ENCODE data around the gene CORO2A.

CORO2A gene

DNA sequence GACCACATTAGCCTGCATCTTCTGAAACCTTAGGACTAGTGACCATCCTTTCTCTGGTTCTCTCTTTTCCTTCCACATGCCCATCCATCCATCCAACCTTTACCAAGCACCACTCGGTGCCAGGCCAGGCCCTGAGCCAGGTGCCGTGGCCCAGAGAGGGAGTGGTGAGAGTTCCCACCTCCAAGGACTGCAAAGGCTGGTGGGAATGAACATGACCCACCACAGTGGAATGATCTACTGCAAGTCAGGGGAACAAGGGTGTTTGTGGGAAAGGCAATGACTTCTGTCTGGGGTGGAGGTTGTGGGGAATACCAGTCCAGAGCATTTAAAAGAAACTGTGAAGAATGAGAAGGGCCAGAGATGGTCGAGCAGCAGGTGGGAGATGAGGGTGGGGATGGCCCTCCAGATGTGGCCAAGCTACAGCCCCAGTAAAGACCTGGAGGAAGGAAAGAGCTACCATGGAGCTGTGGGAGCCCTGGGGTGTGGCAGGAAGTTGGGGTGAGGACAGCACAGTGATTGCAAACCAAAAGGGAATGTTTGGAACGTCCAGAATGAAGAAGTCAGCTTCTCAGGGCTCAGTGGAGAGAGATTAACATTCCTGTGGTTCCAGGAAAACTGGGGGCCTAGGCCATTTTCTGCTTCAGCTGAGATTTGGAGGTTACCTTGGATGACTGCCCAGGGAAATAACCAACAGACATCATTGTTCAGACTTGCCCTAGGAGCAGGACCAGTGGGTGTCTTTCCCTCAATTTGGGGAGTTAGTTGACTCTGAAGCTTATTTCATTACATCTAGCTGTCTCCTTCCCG is 30.7 kb upstream of the CORO2A start:
- CTCF ChIA-PET: interaction anchor here (0.6 to 1.8 kb wide), 10 partner anchors 10 to 301 kb away, joined by 3 to 6 read pairs (median 3); partner anchors contain the start of genes TBC1D2 and TRMO
- Histone ChIP-seq H3K27ac (ENCODE audit: extremely low read depth, low read depth, low read length) (no peak overlapping the region), H3K4me3 (ENCODE audit: low read depth, low read length) (no peak overlapping the region), H3K4me1 (ENCODE audit: control insufficient read depth, insufficient read depth, low read length) (no peaks in the 10 kb centered on the region), H3K9me3 (ENCODE audit: control insufficient read depth, insufficient read depth, low read depth, low read length) (no peaks in the 10 kb centered on the region), H3K36me3 (ENCODE audit: control insufficient read depth in 2 of 2, insufficient read depth in 1 of 2, low read length in 2 of 2) (no peaks in the 10 kb centered on the region)
- POLR2A ChIA-PET: interaction anchor here (1.1 to 1.2 kb wide), 2 partner anchors 33 to 167 kb away, joined by 6 to 10 read pairs; partner anchors contain the start of genes NANS and TBC1D2
- TF ChIP-seq, protein P1, sequence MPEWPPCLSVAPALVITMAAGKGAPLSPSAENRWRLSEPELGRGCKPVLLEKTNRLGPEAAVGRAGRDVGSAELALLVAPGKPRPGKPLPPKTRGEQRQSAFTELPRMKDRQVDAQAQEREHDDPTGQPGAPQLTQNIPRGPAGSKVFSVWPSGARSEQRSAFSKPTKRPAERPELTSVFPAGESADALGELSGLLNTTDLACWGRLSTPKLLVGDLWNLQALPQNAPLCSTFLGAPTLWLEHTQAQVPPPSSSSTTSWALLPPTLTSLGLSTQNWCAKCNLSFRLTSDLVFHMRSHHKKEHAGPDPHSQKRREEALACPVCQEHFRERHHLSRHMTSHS (tag by site-specific recombination; IDR thresholded peaks at IDR 0.05): no peak
- TF ChIP-seq OSR2 (tag by site-specific recombination; IDR thresholded peaks at IDR 0.05) (no peak), ZBTB26 (tag by site-specific recombination; optimal IDR thresholded peaks at IDR 0.05) (no peak), ZNF501 (tag by site-specific recombination; IDR thresholded peaks at IDR 0.05) (no peak), ZNF248 (tag by site-specific recombination; IDR thresholded peaks at IDR 0.05) (no peak), ZNF518A (tag by site-specific recombination; conservative IDR thresholded peaks at IDR 0.05; ENCODE audit: low read depth) (no peak), ZNF184 (tag by site-specific recombination; IDR thresholded peaks at IDR 0.05) (no peak), FEZF1 (tag by site-specific recombination; IDR thresholded peaks at IDR 0.05) (peak; percentile 56), ZNF398 (tag by site-specific recombination; IDR thresholded peaks at IDR 0.05) (no peak), ZNF629 (tag by site-specific recombination; IDR thresholded peaks at IDR 0.05) (no peak), GFI1B (tag by site-specific recombination; IDR thresholded peaks at IDR 0.05) (peak; percentile 68; the same call in 1 of the 2 replicates), MEIS1 (CRISPR knock-in tag; IDR thresholded peaks at IDR 0.05; ENCODE audit: borderline replicate concordance) (no peak), ZBTB11 (tag by site-specific recombination; conservative IDR thresholded peaks at IDR 0.05; ENCODE audit: low read depth) (no peak), PBX3 (CRISPR knock-in tag; IDR thresholded peaks at IDR 0.05) (no peak), RBAK (tag by site-specific recombination; IDR thresholded peaks at IDR 0.05) (no peak)
- TF ChIP-seq, protein P2, sequence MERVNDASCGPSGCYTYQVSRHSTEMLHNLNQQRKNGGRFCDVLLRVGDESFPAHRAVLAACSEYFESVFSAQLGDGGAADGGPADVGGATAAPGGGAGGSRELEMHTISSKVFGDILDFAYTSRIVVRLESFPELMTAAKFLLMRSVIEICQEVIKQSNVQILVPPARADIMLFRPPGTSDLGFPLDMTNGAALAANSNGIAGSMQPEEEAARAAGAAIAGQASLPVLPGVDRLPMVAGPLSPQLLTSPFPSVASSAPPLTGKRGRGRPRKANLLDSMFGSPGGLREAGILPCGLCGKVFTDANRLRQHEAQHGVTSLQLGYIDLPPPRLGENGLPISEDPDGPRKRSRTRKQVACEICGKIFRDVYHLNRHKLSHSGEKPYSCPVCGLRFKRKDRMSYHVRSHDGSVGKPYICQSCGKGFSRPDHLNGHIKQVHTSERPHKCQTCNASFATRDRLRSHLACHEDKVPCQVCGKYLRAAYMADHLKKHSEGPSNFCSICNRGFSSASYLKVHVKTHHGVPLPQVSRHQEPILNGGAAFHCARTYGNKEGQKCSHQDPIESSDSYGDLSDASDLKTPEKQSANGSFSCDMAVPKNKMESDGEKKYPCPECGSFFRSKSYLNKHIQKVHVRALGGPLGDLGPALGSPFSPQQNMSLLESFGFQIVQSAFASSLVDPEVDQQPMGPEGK (tag by site-specific recombination; IDR thresholded peaks at IDR 0.05): 0 out of 2 replicates have a peak, but pooled peaks have one; percentile 15
- TF ChIP-seq, protein P3, sequence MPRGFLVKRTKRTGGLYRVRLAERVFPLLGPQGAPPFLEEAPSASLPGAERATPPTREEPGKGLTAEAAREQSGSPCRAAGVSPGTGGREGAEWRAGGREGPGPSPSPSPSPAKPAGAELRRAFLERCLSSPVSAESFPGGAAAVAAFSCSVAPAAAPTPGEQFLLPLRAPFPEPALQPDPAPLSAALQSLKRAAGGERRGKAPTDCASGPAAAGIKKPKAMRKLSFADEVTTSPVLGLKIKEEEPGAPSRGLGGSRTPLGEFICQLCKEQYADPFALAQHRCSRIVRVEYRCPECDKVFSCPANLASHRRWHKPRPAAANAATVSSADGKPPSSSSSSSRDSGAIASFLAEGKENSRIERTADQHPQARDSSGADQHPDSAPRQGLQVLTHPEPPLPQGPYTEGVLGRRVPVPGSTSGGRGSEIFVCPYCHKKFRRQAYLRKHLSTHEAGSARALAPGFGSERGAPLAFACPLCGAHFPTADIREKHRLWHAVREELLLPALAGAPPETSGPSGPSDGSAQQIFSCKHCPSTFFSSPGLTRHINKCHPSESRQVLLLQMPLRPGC (tag by site-specific recombination; IDR thresholded peaks at IDR 0.05): no peak
